Activated CD4-positive, alpha-beta T cell treated with anti-CD3 and anti-CD28 coated beads for 36 hours (primary cell): ENCODE measurements around the gene SIGLEC11. TPM values are rescaled to one million over a fixed set of nuclear protein-coding genes. Genes with fewer than 3 reads are reported as not detected.

Source experiments
- ATAC-seq: fragments of 200-7000 bp; cut with Tn5 transposase; one replicate; pipeline ENCODE4 v1.10.0; 2021; ENCODE audit warnings: mild to moderate bottlenecking, moderate library complexity
- CTCF ChIA-PET: fragments of 350-600 bp; sonication (Branson Sonifier 250); formaldehyde crosslinking; loops from one replicate; lab custom pipeline; 2021; ENCODE audit warnings: antibody characterized with exemption; lab: Charles Lee
- POLR2A ChIA-PET: fragments of 350-600 bp; sonication (Branson Sonifier 250); formaldehyde crosslinking; loops from one replicate; lab custom pipeline; 2021; ENCODE audit warnings: antibody characterized with exemption, inconsistent platforms; lab: Charles Lee
- DNase-seq: peaks from one replicate; pipeline ENCODE4 v3.0.0-alpha.2; 2020
- H3K27ac Mint-ChIP-seq: one replicate; pipeline ENCODE4 v1.8.0; 2021; ENCODE audit warnings: mixed read lengths
- H3K27me3 Mint-ChIP-seq: one replicate; pipeline ENCODE4 v1.8.0; 2021; ENCODE audit warnings: mixed read lengths
- H3K36me3 Mint-ChIP-seq: one replicate; pipeline ENCODE4 v1.8.0; 2021; ENCODE audit warnings: low read depth, mixed read lengths
- H3K4me1 Mint-ChIP-seq: one replicate; pipeline ENCODE4 v1.8.0; 2021; ENCODE audit warnings: mixed read lengths
- H3K4me3 Mint-ChIP-seq: one replicate; pipeline ENCODE4 v1.8.0; 2021; ENCODE audit warnings: mild to moderate bottlenecking, moderate library complexity, mixed read lengths
- H3K9me3 Mint-ChIP-seq: one replicate; pipeline ENCODE4 v1.8.0; 2021; ENCODE audit warnings: low read depth, mixed read lengths
- intact Hi-C, 2 experiments: fragments of 100-400 bp; cut with DNase I in 1 of 2; cut with micrococcal nuclease in 1 of 2; formaldehyde crosslinking; loops; one replicate each; pipeline versions ENCODE4 v1.14.2 to v1.15.1; 2022 to 2024; cut with DNase I, micrococcal nuclease
- total RNA-seq, 2 experiments: library from RNA; stranded (reverse); gene quantifications; one replicate each; pipeline ENCODE4 v1.2.3, GENCODE V29; 2021

Gene SIGLEC11
- total RNA-seq, 2 experiments from 2014 or later = not detected

DNA sequence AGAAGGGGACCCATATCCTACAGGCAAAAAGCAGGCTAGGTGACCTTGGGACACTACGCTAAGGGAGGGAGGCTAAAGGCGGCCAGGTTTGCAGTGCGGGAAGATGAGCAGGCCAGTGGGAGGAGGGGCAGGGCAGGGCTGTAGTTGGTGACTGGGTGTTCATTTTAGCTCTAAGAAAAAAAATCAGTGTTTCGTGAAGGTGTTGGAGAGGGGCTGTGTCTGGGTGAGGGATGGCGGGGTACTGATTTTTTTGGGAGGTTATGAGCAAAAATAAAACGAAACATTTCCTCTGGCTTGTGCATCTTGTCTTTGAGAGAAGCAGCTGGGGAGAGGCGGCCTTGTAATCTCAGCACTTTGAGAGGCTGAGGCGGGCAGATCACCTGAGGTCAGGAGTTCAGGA lies 27.3 kb downstream of the SIGLEC11 start:
- peaks cover 30% of the 10 kb centered on the region for H3K36me3 Mint-ChIP-seq
- intact Hi-C loops = no loop called here
- H3K27me3 Mint-ChIP-seq = no peaks in the 10 kb centered on the region
- CTCF ChIA-PET = interaction anchor here (0.6 kb wide), 1 partner anchor 14 kb away, joined by 4 read pairs; no protein-coding TSS in a partner anchor
- H3K4me1 Mint-ChIP-seq = peaks cover 40% of the 10 kb centered on the region
- peaks cover 6% of the 10 kb centered on the region for H3K9me3 Mint-ChIP-seq
- POLR2A ChIA-PET = interaction anchor here (0.7 kb wide), 1 partner anchor 262 kb away, joined by 3 read pairs; no protein-coding TSS in a partner anchor
- no peak for ATAC-seq
- H3K4me3 Mint-ChIP-seq = no peak overlapping the region
- DNase-seq = no peak
- no peak overlapping the region for H3K27ac Mint-ChIP-seq

DNA sequence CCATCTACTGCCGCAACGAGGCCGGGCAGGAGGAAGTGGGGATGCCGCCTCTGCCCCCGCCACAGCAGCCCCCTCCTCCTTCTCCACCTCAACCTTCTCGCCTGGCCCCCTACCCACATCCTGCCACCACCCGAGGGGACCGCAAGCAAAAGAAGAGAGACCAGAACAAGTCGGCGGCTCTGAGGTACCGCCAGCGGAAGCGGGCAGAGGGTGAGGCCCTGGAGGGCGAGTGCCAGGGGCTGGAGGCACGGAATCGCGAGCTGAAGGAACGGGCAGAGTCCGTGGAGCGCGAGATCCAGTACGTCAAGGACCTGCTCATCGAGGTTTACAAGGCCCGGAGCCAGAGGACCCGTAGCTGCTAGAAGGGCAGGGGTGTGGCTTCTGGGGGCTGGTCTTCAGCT lies 28.2 kb downstream of the SIGLEC11 start:
- DNase-seq (peak; percentile 59), ATAC-seq (no peak)
- intact Hi-C loops = no loop called here
- Mint-ChIP-seq H3K4me1 (peaks cover 43% of the 10 kb centered on the region), H3K36me3 (peaks cover 37% of the 10 kb centered on the region), H3K27ac (no peak overlapping the region), H3K9me3 (peaks cover 6% of the 10 kb centered on the region), H3K27me3 (no peaks in the 10 kb centered on the region), H3K4me3 (no peak overlapping the region)
- POLR2A ChIA-PET = no interaction called here
- CTCF ChIA-PET = interaction anchor here (0.7 kb wide), 1 partner anchor 53 kb away, joined by 4 read pairs; no protein-coding TSS in a partner anchor

DNA sequence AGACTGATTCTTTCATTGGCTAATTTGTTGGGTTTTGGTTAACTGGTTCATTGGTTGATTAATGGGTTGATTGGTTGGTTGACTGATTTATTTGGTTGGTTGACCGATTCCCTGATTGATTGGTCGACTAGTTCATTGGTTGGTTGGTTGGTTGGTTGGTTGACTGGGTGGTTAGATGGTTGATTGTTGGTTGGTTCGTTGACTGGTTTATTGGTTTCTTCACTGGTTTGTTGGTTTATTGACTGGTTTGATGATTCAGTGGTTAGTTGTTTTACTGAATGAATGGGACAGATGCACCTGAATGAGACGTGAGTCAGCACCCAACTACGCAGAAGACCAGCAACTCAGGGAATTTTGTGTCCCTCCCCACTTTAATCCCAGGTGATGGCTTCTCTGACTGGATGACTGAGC lies 28.9 kb downstream of the SIGLEC11 start:
- no peak for ATAC-seq
- peaks cover 47% of the 10 kb centered on the region for H3K4me1 Mint-ChIP-seq
- H3K27me3 Mint-ChIP-seq = no peaks in the 10 kb centered on the region
- ChIA-PET POLR2A (no interaction called here), CTCF (no interaction called here)
- peak overlapping the region; percentile 20 for H3K27ac Mint-ChIP-seq
- intact Hi-C loops = no loop called here
- H3K36me3 Mint-ChIP-seq = peaks cover 44% of the 10 kb centered on the region
- peaks cover 6% of the 10 kb centered on the region for H3K9me3 Mint-ChIP-seq
- no peak for DNase-seq
- H3K4me3 Mint-ChIP-seq = no peak overlapping the region

DNA sequence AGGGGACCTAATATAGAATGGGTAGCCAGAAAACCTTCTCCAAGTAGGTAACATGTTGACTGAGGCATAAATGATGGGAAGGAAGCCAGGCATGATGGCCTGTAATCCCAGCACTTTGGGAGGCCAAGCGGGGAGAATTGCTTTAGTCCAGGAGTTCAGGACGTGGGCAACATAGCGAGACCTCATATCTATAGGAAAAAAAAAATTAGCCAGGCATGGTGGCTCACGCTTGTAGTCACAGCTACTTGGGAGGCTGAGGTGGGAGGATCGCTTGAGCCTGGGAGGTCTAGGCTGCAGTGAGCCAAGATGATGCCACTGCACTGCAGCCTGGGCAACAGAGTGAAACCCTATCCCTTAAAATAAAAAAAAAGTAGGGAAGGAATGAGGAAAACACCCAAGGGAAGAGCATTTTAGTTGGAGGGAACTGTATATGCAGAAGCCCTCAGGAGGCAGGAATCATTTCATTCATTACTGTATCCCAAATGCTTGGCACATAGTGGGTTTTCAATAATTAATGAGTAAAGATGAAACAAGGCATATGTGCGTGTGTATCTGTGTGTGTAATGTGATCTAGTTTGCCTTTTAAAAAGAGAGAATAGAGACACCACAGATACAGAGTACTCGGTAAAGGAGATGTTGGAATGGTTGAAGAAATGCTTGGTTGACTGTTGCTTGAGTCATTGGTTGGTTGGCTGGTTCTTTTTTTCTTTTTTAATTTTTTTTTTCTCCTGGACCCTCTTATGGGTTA lies 29.5 kb downstream of the SIGLEC11 start:
- Mint-ChIP-seq H3K4me3 (no peak overlapping the region), H3K4me1 (peaks cover 51% of the 10 kb centered on the region), H3K9me3 (peaks cover 6% of the 10 kb centered on the region), H3K27me3 (no peaks in the 10 kb centered on the region), H3K36me3 (peaks cover 47% of the 10 kb centered on the region), H3K27ac (no peak overlapping the region)
- no peak for ATAC-seq
- DNase-seq = no peak
- CTCF ChIA-PET = no interaction called here
- POLR2A ChIA-PET = interaction anchor here (0.6 to 3.2 kb wide), 2 partner anchors 55 to 68 kb away, joined by 3 to 17 read pairs; partner anchors contain the start of genes AKT1S1 and TBC1D17
- intact Hi-C loops = no loop called here

DNA sequence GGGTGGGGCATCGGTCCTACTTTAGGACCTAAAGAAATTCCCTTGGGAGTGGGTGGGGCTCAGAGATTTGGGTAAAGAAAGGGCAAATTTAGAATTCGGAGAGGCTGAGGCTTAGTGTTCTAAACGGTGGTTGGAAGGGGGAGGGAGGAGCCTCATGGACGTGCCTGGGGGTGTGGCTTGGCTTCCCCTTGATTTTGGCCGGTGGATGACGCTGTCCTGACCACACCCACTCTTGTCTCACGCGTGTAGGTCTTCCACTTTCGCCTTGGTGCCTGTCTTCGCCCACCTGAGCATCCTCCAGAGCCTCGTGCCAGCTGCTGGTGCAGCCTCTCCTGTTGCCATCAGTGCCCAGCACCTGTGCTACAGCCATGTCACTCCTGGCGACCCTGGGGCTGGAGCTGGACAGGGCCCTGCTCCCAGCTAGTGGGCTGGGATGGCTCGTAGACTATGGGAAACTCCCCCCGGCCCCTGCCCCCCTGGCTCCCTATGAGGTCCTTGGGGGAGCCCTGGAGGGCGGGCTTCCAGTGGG lies 30.4 kb downstream of the SIGLEC11 start:
- ATAC-seq (no peak), DNase-seq (peak; percentile 36)
- CTCF ChIA-PET = interaction anchor here (1.8 kb wide), 1 partner anchor 54 kb away, joined by 4 read pairs; no protein-coding TSS in a partner anchor
- intact Hi-C loops = loop anchor here in 1 of 2 experiments (1.0 kb wide), 1 partner anchor 40 kb away; no protein-coding TSS in a partner anchor
- Mint-ChIP-seq H3K4me1 (peaks cover 55% of the 10 kb centered on the region), H3K27ac (peak overlapping the region; percentile 98), H3K27me3 (no peaks in the 10 kb centered on the region), H3K4me3 (peak overlapping the region; percentile 96), H3K36me3 (peaks cover 51% of the 10 kb centered on the region), H3K9me3 (peaks cover 6% of the 10 kb centered on the region)
- POLR2A ChIA-PET = interaction anchor here (0.6 to 3.5 kb wide), 7 partner anchors 19 to 67 kb away, joined by 3 to 17 read pairs (median 12); partner anchors contain the start of genes AKT1S1, IL4I1 and TBC1D17

DNA sequence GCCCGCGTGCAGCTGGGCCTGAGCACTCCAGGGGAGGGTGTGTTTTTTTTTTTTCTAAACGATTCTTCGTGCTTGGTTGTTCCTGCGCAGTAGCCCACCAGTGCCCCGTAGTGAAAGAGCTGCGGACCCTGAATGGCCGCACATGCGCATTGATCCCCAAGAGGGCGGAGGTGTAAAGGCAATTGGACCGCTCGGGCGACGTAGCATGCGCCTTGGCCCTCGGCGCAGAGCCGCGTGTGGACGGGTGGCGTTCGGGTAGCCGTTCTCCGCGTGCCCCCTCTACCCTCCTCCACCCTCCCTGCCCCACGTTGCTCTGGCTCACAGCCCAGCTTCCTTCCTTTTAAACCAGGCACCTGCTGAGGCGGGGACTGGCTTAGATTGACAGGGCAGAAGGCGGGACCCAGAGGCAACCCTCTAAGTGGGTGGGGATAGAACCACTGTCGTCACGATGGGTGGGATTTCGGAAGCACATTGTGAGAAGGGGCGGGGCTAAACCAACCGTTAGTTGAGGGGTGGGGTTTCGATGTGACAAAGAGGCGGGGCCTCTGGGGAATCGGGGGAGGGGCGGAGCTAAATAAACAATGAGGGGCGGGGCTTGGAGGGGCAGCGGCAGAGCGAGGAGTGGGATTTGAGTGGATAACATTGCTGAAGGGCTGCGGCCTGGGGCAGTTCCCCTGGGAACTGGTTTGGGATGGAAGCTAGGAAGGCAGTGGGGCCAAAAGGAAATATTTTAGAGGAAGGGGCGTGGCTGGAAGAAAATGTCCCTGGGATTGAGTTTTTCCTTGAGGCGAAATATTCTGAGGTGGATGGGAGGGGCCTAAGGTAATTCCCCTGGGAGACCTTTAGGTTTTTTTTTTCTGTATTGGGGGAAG lies 31.1 kb downstream of the SIGLEC11 start:
- no peaks in the 10 kb centered on the region for H3K27me3 Mint-ChIP-seq
- ChIA-PET CTCF (interaction anchor here (0.7 to 1.8 kb wide), 6 partner anchors 25 to 111 kb away, joined by 3 to 4 read pairs (median 3); partner anchors contain the start of gene MED25), POLR2A (interaction anchor here (0.6 to 3.5 kb wide), 13 partner anchors 18 to 227 kb away, joined by 3 to 17 read pairs (median 5); partner anchors contain the start of genes AKT1S1, IL4I1, PNKP and PTOV1)
- peaks cover 59% of the 10 kb centered on the region for H3K4me1 Mint-ChIP-seq
- H3K27ac Mint-ChIP-seq = peak overlapping the region; percentile 98
- DNase-seq = peak; percentile 97
- peak overlapping the region; percentile 96 for H3K4me3 Mint-ChIP-seq
- H3K36me3 Mint-ChIP-seq = peaks cover 55% of the 10 kb centered on the region
- H3K9me3 Mint-ChIP-seq = peaks cover 6% of the 10 kb centered on the region
- peak; percentile 91 for ATAC-seq
- intact Hi-C loops = loop anchor here (1.0 to 5.0 kb wide), 17 partner anchors 33 to 845 kb away; partner anchors contain the start of genes AKT1S1 (in 2 of the 2), TBC1D17 (in 2 of the 2), VRK3 (in 2 of the 2) and NR1H2 (in 1 of the 2)

DNA sequence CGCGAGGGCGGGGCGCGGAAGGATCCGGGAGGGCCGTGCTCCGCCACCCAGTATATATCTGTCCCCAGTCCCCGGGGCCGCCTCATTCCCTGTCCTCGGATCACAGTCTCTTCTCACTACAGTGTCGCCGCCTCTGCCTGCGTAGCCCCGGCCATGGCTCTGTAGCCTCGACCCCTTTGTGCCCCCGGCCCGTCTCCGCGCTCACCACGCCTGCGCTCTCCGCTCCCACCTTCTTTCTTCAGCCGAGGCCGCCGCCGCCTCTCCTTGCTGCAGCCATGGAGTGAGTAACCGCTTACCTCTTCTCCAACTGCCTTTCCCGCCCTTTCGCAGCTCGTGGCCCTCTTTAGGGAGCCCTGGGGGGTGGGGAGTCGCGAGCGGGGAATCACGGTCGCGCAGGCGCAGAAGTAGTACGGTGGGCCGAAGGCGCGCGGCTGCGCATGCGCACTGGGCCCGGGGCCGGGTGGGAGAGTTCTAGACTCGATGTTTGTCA lies 31.8 kb downstream of the SIGLEC11 start, which contains the start of the genes ATF5 and NUP62:
TSS of gene ATF5 (plus strand) at position 85 of the 490 bp plus-strand sequence. CDS start 1,646 bp downstream, outside the sequence.
TSS of gene NUP62 (minus strand) at position 384 of the 490 bp plus-strand sequence. CDS start 19,697 bp downstream, outside the sequence.
- intact Hi-C loops = loop anchor here (1.0 to 5.0 kb wide), 16 partner anchors 32 to 844 kb away; partner anchors contain the start of genes AKT1S1 (in 2 of the 2), TBC1D17 (in 2 of the 2), VRK3 (in 2 of the 2) and NR1H2 (in 1 of the 2)
- Mint-ChIP-seq H3K27me3 (no peaks in the 10 kb centered on the region), H3K27ac (peak within 1 kb of the TSS; percentile 98), H3K36me3 (peaks cover 61% of the 10 kb centered on the region), H3K4me1 (peaks cover 65% of the 10 kb centered on the region), H3K9me3 (peaks cover 6% of the 10 kb centered on the region), H3K4me3 (peak within 1 kb of the TSS; percentile 96)
- DNase-seq (peak; percentile 95), ATAC-seq (peak; percentile 45)
- ChIA-PET POLR2A (interaction anchor here (0.6 to 3.5 kb wide), 10 partner anchors 18 to 446 kb away, joined by 3 to 17 read pairs (median 6); partner anchors contain the start of genes AKT1S1, IL4I1, PNKP and PTOV1), CTCF (interaction anchor here (0.5 to 1.8 kb wide), 7 partner anchors 18 to 996 kb away, joined by 3 to 6 read pairs (median 3); partner anchors contain the start of gene MED25)

DNA sequence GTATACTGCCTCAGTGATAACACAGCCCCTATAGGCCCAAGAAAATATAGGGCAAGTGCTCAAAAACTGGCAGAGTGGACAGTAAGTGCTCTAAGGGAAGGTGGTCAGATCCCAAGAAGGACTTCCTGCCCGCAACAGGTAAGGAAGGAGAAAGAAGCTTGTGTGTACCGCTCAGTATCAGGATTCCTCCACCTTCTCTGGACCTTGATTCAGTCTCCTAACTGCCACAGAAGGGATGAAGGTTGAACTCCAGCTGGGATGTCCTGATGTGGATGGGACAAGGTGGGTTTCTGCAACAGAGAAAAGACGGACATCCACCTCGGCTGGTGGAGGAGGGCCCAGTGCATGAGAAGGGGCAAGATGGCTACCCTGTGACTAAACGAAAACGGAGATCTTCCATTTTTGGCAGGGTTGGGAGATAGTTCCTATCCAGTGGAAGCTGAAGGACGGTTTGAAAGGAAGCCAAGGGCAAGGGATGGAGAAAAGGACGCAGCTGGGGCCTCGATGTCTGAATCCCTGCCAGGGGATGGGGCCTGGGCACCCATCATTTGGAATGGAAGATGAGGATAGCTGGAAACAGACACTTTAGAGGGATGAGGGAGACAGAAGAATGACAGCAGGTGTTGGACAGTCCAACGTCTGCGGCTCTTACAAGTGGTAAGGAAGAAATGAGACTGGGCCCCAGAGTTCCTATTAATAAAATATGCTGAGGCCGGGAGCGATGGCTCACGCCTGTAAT lies 33.3 kb downstream of the SIGLEC11 start:
- DNase-seq = no peak
- no peak for ATAC-seq
- Mint-ChIP-seq H3K36me3 (peaks cover 69% of the 10 kb centered on the region), H3K27me3 (no peaks in the 10 kb centered on the region), H3K4me1 (peaks cover 61% of the 10 kb centered on the region), H3K27ac (peak overlapping the region; percentile 87), H3K4me3 (peak overlapping the region; percentile 96), H3K9me3 (peaks cover 6% of the 10 kb centered on the region)
- POLR2A ChIA-PET = interaction anchor here (0.6 to 3.5 kb wide), 4 partner anchors 9 to 31 kb away, joined by 3 to 16 read pairs (median 8); partner anchors contain the start of gene IL4I1
- intact Hi-C loops = loop anchor here (2.0 to 5.0 kb wide), 3 partner anchors 35 to 843 kb away; partner anchors contain the start of gene SNRNP70 (in 1 of the 2)
- CTCF ChIA-PET = interaction anchor here (0.8 to 1.3 kb wide), 2 partner anchors 16 to 35 kb away, joined by 3 to 6 read pairs; no protein-coding TSS in a partner anchor

DNA sequence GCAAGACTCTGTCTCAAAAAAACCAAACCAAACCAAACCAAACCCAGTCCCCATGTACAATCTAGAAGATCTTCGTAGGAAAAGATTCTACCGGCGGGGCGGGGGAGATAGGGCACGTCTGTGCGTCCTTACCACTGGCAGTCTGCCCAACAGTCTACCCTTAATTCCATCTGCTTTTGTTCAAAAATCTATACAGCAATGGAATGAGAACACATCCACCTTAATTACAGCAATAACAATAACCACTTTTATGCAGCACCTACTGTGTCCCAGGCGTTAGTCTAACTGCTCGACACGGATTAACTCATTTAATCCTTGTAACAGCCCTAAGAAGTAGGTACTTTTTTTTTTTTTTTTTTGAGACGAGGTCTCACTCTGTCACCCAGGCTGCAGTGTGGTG lies 34.5 kb downstream of the SIGLEC11 start:
- ATAC-seq (no peak), DNase-seq (no peak)
- Mint-ChIP-seq H3K36me3 (peaks cover 69% of the 10 kb centered on the region), H3K9me3 (peaks cover 3% of the 10 kb centered on the region), H3K4me1 (peaks cover 63% of the 10 kb centered on the region), H3K27ac (no peak overlapping the region), H3K27me3 (no peaks in the 10 kb centered on the region), H3K4me3 (peak overlapping the region; percentile 17)
- ChIA-PET POLR2A (no interaction called here), CTCF (interaction anchor here (0.6 kb wide), 1 partner anchor 923 kb away, joined by 3 read pairs; no protein-coding TSS in a partner anchor)
- intact Hi-C loops = loop anchor here in 1 of 2 experiments (5.0 kb wide), 1 partner anchor 34 kb away; no protein-coding TSS in a partner anchor
